Thyroid gland (tissue), 4 donors: ENCODE results near the gene RAB20. TPM values are rescaled to one million over a fixed set of nuclear protein-coding genes. Genes with fewer than 3 reads are reported as not detected.

Source experiments
- DNase-seq, 2 donors: peaks; one replicate each; pipeline ENCODE4 v3.0.0-alpha.2; 2019
- H3K27ac ChIP-seq, 3 donors: fragments of 200-600 bp; sonication (generic); 1 replicate in 2 of 3; 2 replicates in 1 of 3; pipeline ENCODE4 v1.5.1; 2016 to 2019; ENCODE audit warnings: mild to moderate bottlenecking in 1 of 3, moderate library complexity in 1 of 3
- H3K27me3 ChIP-seq: fragments of 200-600 bp; sonication (generic); one replicate; pipeline ENCODE4 v1.5.1; 2019
- H3K36me3 ChIP-seq, 2 donors: fragments of 200-600 bp; sonication (generic); one replicate each; pipeline ENCODE4 v1.5.1; 2016 to 2019
- H3K4me1 ChIP-seq, 2 donors: fragments of 200-600 bp; sonication (generic); one replicate each; pipeline ENCODE4 v1.5.1; 2017 to 2019
- H3K4me3 ChIP-seq, 3 donors: fragments of 200-600 bp; sonication (generic); replicated peaks in 1 of 3; 1 replicate in 2 of 3; 2 replicates in 1 of 3; pipeline ENCODE4 v1.5.1; 2016; ENCODE audit warnings: mild to moderate bottlenecking in 1 of 3
- H3K9me3 ChIP-seq: fragments of 200-600 bp; sonication (generic); one replicate; pipeline ENCODE4 v1.5.1; 2017
- CTCF ChIP-seq, 6 experiments: fragments of 200-600 bp in 3 of 6; fragments of 450-650 bp in 3 of 6; sonication (generic) in 3 of 6; IDR thresholded peaks; one replicate each; pipeline ENCODE4 v1.5.1; 2016 to 2019; ENCODE audit warnings: antibody characterized with exemption in 6 of 6, mild to moderate bottlenecking in 2 of 6, inconsistent platforms in 1 of 6, moderate library complexity in 1 of 6
- POLR2A ChIP-seq, 2 donors: fragments of 450-650 bp; IDR thresholded peaks; one replicate each; pipeline ENCODE4 v1.6.1; 2017; ENCODE audit warnings: antibody characterized with exemption in 2 of 2, mild to moderate bottlenecking in 2 of 2, moderate library complexity in 1 of 2
- WGBS, 2 donors: methylation state at CpG; one replicate each; pipeline ENCODE4 v1.1.5; 2017; 5-methylcytosine and 5-hydroxymethylcytosine counted together
- intact Hi-C: fragments of 100-400 bp; cut with DNase I; formaldehyde crosslinking; loops from one replicate; pipeline ENCODE4 v1.15.1; 2023
- total RNA-seq, 4 donors: library from RNA; depleted of rRNA; stranded (reverse); fragments of >200 nt; gene quantifications; one replicate each; pipeline ENCODE4 v1.2.3, GENCODE V29; 2016

The RAB20 gene
- total RNA-seq, 4 donors from 2014 or later = 21.0 to 60.5 (median 43.5) TPM

- DNase-seq = no peak
- Histone ChIP-seq H3K4me1 (peaks cover 26 to 31% of the 10 kb centered on the region in 2 donors), H3K9me3 (no peaks in the 10 kb centered on the region), H3K27ac (peak overlapping the region in 2 of 3 donors; percentile 15 to 28), H3K36me3 (peaks cover 5 to 10% of the 10 kb centered on the region in 2 donors), H3K27me3 (no peaks in the 10 kb centered on the region), H3K4me3 (no peak overlapping the region)
- intact Hi-C loops = no loop called here
- 62 to 73% methylated on average over 7 of the region's 7 CpGs for WGBS, 2 donors
- no peak for TF ChIP-seq CTCF (IDR thresholded peaks at IDR 0.05)
- TF ChIP-seq POLR2A (IDR thresholded peaks at IDR 0.05) = no peak
Measured at GRCh38 chr13:110517505-110518225, 43.9 kb downstream of the RAB20 start.

GRCh38 chr13:110516500-110516899 lies 45.0 kb downstream of the RAB20 start:
- H3K4me3 ChIP-seq = no peak overlapping the region
- 79 to 84% methylated on average over 12 of the region's 12 CpGs for WGBS, 2 donors
- H3K27ac ChIP-seq = no peak overlapping the region
- H3K36me3 ChIP-seq = peaks cover 17 to 22% of the 10 kb centered on the region in 2 donors
- no peaks in the 10 kb centered on the region for H3K27me3 ChIP-seq
- H3K9me3 ChIP-seq = no peaks in the 10 kb centered on the region
- intact Hi-C loops = no loop called here
- peaks cover 18 to 19% of the 10 kb centered on the region in 2 donors for H3K4me1 ChIP-seq
- TF ChIP-seq POLR2A (IDR thresholded peaks at IDR 0.05) (no peak), CTCF (IDR thresholded peaks at IDR 0.05) (no peak)
- no peak for DNase-seq

- Histone ChIP-seq H3K36me3 (peaks cover 37 to 43% of the 10 kb centered on the region in 2 donors), H3K27ac (no peak overlapping the region), H3K4me3 (no peak overlapping the region), H3K4me1 (peaks cover 10 to 11% of the 10 kb centered on the region in 2 donors), H3K27me3 (no peaks in the 10 kb centered on the region), H3K9me3 (no peaks in the 10 kb centered on the region)
- WGBS, 2 donors = 92 to 93% methylated on average over 17 of the region's 17 CpGs
- intact Hi-C loops = no loop called here
- no peak for DNase-seq
- TF ChIP-seq POLR2A (IDR thresholded peaks at IDR 0.05) (no peak), CTCF (IDR thresholded peaks at IDR 0.05) (no peak)
Measured at GRCh38 chr13:110512198-110512740, 49.3 kb downstream of the RAB20 start.

GRCh38 chr13:110511509-110512181 lies 49.9 kb downstream of the RAB20 start:
- TF ChIP-seq POLR2A (IDR thresholded peaks at IDR 0.05) (no peak), CTCF (IDR thresholded peaks at IDR 0.05) (no peak)
- H3K4me1 ChIP-seq = peaks cover 15 to 16% of the 10 kb centered on the region in 2 donors
- H3K27ac ChIP-seq = no peak overlapping the region
- no peaks in the 10 kb centered on the region for H3K9me3 ChIP-seq
- intact Hi-C loops = no loop called here
- no peak overlapping the region for H3K4me3 ChIP-seq
- no peaks in the 10 kb centered on the region for H3K27me3 ChIP-seq
- no peak for DNase-seq
- peaks cover 37 to 43% of the 10 kb centered on the region in 2 donors for H3K36me3 ChIP-seq
- WGBS, 2 donors = 94 to 95% methylated on average over 20 to 28 of the region's 31 CpGs
